ENCODE measurements around the gene PET117. TPM values are rescaled to one million over a fixed set of nuclear protein-coding genes. Genes with fewer than 3 reads are reported as not detected.

Gene PET117
- total RNA-seq, 3 donors from 2014 or later (not counting 1 experiment from before 2014, with no cell fraction given) = 7.0 to 11.7 (median 10.4) TPM

DNA sequence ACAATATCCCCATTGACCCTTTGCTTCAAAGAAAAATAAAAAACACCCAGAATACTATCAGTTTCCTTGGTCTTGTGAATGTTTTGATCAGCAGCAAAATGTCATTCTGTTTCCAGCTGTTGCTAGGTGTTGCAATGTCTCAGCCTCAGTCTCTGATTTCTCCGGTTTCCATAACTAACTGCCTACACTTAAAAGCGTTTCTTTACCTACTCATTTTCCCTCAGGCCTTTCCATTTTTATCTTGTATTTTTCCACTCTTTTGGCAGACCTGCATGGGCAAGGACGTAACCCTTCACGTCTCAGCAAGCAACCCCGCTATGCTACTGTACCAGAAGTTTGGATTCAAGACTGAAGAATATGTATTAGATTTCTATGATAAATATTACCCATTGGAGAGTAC lies 49.4 kb downstream of the PET117 start:
- Histone ChIP-seq H3K27ac (ENCODE audit: low read length) (no peak overlapping the region), H3K36me3 (ENCODE audit: control insufficient read depth, insufficient read depth, low read length) (peaks cover 57% of the 10 kb centered on the region), H3K4me1 (ENCODE audit: control insufficient read depth, insufficient read depth, low read length) (no peaks in the 10 kb centered on the region), H3K4me3 (ENCODE audit: low read length) (no peak overlapping the region), H3K27me3 (ENCODE audit: control insufficient read depth, insufficient read depth, low read length) (no peaks in the 10 kb centered on the region), H3K9me3 (ENCODE audit: control insufficient read depth, insufficient read depth, low read length) (no peaks in the 10 kb centered on the region)
- 93% methylated on average over 5 of the region's 5 CpGs for WGBS (ENCODE audit: insufficient coverage)
- no peak overlapping the region for H3K27ac Mint-ChIP-seq
- H3K4me1 Mint-ChIP-seq = no peaks in the 10 kb centered on the region
- TF ChIP-seq, protein P1, sequence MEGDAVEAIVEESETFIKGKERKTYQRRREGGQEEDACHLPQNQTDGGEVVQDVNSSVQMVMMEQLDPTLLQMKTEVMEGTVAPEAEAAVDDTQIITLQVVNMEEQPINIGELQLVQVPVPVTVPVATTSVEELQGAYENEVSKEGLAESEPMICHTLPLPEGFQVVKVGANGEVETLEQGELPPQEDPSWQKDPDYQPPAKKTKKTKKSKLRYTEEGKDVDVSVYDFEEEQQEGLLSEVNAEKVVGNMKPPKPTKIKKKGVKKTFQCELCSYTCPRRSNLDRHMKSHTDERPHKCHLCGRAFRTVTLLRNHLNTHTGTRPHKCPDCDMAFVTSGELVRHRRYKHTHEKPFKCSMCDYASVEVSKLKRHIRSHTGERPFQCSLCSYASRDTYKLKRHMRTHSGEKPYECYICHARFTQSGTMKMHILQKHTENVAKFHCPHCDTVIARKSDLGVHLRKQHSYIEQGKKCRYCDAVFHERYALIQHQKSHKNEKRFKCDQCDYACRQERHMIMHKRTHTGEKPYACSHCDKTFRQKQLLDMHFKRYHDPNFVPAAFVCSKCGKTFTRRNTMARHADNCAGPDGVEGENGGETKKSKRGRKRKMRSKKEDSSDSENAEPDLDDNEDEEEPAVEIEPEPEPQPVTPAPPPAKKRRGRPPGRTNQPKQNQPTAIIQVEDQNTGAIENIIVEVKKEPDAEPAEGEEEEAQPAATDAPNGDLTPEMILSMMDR (IDR thresholded peaks at IDR 0.05) = no peak
- no peak for ATAC-seq
- H3K9me3 Mint-ChIP-seq = no peaks in the 10 kb centered on the region
- H3K27me3 Mint-ChIP-seq (ENCODE audit: low read depth in 2 of 2) = no peaks in the 10 kb centered on the region
- peaks cover 15% of the 10 kb centered on the region for H3K36me3 Mint-ChIP-seq
- no peak for DNase-seq
- intact Hi-C loops (cut with micrococcal nuclease) = no loop called here
- no peak overlapping the region for H3K4me3 Mint-ChIP-seq

DNA sequence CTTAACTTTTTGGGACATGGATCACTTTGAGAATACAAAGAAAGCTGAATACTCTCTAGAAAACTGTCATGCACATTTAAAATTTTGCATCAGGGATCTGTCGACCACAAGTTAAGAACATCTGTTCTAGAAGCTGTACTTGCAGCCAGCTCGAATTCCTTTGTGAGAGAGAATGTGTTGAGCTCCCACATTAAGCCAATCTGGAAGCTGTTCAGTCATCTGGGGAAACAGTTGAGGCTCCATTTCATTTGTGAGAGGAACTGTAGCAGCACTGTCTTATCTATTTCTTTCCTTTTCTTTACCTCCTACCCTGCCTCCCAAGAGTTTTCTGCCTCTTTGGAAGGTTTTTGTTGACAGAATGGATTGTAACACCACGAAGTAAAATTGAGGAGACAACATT lies 50.8 kb downstream of the PET117 start:
- Mint-ChIP-seq H3K36me3 (peaks cover 13% of the 10 kb centered on the region), H3K9me3 (no peaks in the 10 kb centered on the region), H3K27me3 (ENCODE audit: low read depth in 2 of 2) (no peaks in the 10 kb centered on the region), H3K4me3 (no peak overlapping the region), H3K4me1 (no peaks in the 10 kb centered on the region), H3K27ac (no peak overlapping the region)
- H3K27ac ChIP-seq (ENCODE audit: low read length) = no peak overlapping the region
- no peaks in the 10 kb centered on the region for H3K9me3 ChIP-seq (ENCODE audit: control insufficient read depth, insufficient read depth, low read length)
- no peak for ATAC-seq
- H3K4me3 ChIP-seq (ENCODE audit: low read length) = no peak overlapping the region
- DNase-seq = no peak
- H3K4me1 ChIP-seq (ENCODE audit: control insufficient read depth, insufficient read depth, low read length) = no peaks in the 10 kb centered on the region
- H3K27me3 ChIP-seq (ENCODE audit: control insufficient read depth, insufficient read depth, low read length) = no peaks in the 10 kb centered on the region
- peaks cover 48% of the 10 kb centered on the region for H3K36me3 ChIP-seq (ENCODE audit: control insufficient read depth, insufficient read depth, low read length)
- intact Hi-C loops (cut with micrococcal nuclease) = no loop called here
- TF ChIP-seq, protein P1 (IDR thresholded peaks at IDR 0.05) = no peak
- WGBS (ENCODE audit: insufficient coverage) = 78% methylated on average over 3 of the region's 3 CpGs

DNA sequence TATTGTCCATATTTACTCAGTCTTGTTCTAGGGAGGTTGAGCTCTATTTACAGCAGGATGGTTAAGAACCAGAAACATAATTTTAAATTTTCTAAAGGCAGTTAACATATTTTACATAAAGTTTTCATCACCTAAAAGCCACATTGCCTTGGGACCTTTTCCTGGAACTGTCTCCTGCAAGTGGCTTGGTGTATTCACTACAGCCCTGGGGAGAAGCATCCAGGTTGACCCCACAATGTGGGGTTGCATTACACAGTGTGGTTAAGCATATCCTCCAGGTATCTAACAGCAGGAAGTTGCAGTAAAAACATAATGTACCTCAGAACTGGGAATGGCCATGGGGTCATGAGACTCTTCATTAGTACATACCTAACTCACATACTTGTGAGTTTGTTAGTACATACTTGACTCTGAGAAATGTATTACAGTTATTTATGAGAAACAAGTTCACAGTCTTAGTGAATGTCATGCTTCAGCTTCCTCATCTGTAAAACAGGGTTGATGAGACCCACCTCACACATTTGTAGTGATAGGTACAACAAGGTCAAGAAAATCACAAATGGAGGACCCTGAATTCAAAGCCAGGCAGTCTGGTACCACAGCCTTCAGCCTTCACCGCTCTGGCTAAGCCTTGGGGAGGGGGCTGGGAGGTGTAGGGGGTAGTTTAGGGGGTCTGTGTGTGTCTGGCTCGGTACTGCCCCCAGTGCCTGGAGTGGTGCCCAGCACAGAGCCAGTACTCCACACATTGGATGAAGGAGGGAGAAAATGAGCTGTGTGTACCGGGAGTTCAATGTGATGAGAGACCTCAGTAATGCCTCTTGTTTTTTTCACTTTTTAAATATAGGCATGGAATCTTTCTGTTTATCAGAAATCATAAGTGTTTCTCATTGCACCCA lies 52.9 kb downstream of the PET117 start:
- Mint-ChIP-seq H3K36me3 (no peaks in the 10 kb centered on the region), H3K27me3 (ENCODE audit: low read depth in 2 of 2) (no peaks in the 10 kb centered on the region), H3K27ac (no peak overlapping the region), H3K9me3 (no peaks in the 10 kb centered on the region), H3K4me1 (no peaks in the 10 kb centered on the region), H3K4me3 (no peak overlapping the region)
- 89% methylated on average over 3 of the region's 3 CpGs for WGBS (ENCODE audit: insufficient coverage)
- ATAC-seq (no peak), DNase-seq (no peak)
- no peak overlapping the region for H3K4me3 ChIP-seq (ENCODE audit: low read length)
- no peaks in the 10 kb centered on the region for H3K9me3 ChIP-seq (ENCODE audit: control insufficient read depth, insufficient read depth, low read length)
- H3K4me1 ChIP-seq (ENCODE audit: control insufficient read depth, insufficient read depth, low read length) = no peaks in the 10 kb centered on the region
- H3K36me3 ChIP-seq (ENCODE audit: control insufficient read depth, insufficient read depth, low read length) = peaks cover 30% of the 10 kb centered on the region
- intact Hi-C loops (cut with micrococcal nuclease) = no loop called here
- TF ChIP-seq, protein P1 (IDR thresholded peaks at IDR 0.05) = no peak
- H3K27ac ChIP-seq (ENCODE audit: low read length) = no peak overlapping the region
- H3K27me3 ChIP-seq (ENCODE audit: control insufficient read depth, insufficient read depth, low read length) = no peaks in the 10 kb centered on the region
